ENCODE data around the gene GARIN5B.
"Not testable (repeated sequence)": the region's sequence is repeated elsewhere in the genome, so short reads cannot be mapped to it uniquely, and the experiment has no call there.

GARIN5B gene

DNA sequence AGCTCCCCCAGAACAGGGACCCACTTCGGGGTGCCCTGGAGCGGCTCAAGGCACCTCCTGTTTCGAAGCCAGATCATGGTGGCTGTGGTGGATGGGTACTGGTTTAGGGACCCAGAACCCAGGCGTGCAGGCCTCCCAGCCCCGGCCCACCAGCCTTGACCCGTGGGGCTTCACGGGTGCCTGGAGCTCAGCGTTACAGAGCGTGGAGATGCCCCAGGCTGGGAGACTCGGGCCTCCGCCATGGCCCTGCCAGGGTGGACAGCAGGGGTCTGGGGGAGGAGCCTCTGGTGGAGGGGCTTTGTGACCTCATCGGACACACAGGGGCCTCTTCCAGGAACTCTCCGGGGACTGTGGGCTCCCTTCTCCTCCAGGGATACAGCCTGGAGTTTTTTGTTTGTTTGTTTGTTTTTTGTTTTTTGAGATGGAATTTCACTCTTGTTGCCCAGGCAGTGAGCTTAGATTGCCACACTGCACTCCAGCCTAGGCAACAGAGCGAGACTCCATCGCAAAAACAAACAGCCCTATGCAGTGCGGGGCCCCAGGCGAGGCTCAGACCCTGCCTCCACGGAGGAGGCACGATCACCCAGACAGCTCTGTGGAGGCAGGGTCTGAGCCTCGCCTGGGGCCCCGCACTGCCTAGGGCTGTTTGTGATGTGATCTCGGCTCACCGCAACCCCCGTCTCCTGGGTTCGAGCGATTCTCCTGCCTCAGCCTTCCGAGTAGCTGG, at the start of gene GARIN5B:
TSS of gene GARIN5B (minus strand) at position 271 of the 727 bp plus-strand sequence. CDS start at position 77, 194 bp downstream.
- no peak for DNase-seq

DNA sequence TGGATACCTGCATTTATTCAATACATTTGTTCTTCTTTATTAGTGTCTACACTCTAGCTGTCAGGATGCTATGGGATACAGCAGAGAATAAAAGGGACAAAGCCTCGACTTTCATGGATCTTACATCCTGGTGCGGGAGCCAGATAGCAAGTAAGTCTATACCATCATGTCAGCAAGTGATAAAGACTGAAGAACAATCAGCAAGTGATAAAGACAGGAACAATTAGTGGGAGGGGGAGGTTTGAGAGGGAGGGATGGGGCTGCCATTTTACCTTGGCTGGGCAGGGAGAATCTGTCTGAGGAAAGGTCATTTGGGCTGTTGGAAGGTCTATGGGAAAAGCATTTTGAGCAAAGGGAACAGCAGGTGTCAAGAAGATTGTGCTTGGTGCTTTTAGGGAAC, 47.1 kb upstream of the GARIN5B start:
- DNase-seq = no peak

DNA sequence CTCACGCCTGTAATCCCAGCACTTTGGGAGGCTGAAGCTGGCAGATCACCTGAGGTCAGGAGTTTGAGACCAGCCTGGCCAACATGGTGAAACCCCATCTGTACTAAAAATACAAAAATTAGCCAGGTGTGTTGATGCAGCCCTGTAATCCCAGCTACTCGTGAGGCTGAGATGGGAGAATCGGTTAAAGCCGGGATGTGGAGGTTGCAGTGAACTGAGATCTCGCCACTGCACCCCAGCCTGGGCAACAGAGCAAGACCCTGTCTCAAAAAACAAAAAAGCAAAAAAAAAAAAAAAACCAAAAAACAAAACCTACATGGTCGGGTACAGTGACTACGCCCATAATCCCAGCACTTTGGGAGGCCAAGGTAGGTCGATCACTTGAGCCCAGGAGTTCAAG, 46.1 kb upstream of the GARIN5B start:
- DNase-seq = not testable (repeated sequence)

DNA sequence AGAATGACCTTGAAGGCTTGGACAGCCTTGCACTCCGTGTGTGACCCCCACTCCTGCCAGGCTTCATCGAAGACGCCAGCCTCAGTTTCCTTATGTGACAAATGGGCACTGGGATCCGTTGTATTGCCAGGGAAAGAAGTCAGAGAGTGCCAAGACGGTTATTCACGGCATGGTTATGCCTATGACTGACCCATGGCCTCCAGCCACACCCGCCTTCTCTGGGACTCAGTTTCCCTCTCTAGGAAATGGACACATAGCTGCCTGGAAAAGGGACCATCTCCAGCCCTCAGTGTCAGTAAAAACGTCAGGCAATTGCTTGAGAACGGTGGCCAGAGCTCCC, 45.4 kb upstream of the GARIN5B start:
- DNase-seq = no peak

DNA sequence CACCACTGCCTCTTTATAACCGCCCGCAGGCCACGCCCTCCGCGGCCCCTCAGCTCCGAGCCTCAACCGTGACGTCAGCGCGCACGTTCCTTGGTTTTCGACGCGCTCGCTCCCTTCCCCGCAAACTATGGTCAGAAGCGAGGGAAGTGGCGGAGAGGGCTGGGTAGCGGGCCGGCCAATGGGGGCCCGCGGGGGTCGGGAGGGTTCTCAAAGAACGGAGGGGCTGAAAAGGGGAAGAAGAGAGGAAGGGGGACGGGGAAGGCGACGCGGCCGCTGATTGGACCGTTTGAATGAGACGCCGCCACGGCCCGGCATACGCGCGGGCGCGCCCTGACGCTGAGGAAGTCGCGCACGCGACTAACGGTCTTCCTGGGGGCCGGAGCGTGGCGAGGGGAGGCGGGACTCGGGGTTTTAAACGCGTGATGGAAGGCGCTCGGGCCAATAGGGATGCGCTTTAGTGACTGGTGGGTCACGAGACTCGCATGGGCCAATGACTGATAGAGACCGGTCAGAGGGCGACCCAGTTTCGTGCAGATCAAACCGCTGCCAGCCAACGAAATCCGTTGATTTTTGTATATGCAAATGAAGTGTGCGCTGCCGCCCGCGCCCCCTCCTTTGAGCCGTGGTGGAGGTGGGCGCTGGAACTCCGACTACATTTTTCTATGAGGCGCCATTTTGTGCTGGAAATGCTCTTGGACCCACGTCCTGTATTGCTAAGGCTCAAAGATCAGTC, 44.9 kb upstream of the GARIN5B start:
- peak; percentile 99 for DNase-seq

DNA sequence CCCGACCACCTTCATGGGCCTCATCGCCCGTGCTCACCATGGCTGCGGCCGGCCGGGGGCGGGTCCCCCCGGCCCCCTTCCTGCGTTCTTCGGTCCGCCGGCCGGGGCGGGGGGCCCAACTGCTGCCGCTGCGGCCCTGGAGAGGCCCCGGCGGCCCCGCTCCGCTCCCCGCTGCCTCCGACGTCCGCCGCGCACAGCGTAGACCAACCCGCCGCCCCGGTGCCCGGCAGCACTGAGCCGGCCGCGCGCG, 44.4 kb upstream of the GARIN5B start, which contains the start of gene UBE2S:
TSS of gene UBE2S (minus strand) at position 239 of the 250 bp plus-strand sequence. CDS start at position 40, 199 bp downstream.
- DNase-seq = not testable (repeated sequence)

DNA sequence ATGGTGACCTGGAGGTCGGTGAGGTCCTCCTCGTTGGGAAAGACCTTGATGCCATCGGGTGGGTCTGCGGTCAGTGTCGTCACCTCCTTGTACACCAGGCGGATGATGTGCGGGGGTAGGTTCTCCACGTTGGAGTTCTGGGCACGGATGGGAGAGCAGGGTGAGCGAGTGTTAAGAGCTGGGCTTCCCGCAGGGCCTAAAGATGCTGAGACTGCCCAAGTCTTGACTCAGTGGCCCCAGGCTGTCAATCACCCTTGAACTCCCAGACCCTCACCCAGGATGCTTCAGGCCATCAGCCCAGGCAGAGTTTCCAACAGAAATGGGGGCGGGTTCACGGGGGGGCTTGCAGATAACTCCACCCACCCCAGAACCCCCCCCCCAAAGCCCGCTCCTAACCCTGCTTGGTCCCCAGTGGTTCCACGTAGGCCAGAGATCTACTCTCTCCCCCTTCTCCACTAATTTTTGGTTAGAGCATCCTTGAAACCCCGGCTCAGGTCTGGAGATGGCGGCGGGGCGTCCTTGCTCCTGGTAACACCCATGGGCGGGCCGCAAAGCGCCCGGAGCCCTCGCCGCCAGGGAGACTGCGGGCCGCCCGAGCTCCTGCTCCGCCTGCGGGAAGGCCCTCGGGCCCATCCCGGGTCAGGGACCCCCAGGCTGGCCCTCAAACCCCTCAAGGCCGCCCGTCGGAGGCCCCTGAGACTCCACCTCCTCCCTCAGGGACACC, 43.9 kb upstream of the GARIN5B start:
- DNase-seq = no peak

DNA sequence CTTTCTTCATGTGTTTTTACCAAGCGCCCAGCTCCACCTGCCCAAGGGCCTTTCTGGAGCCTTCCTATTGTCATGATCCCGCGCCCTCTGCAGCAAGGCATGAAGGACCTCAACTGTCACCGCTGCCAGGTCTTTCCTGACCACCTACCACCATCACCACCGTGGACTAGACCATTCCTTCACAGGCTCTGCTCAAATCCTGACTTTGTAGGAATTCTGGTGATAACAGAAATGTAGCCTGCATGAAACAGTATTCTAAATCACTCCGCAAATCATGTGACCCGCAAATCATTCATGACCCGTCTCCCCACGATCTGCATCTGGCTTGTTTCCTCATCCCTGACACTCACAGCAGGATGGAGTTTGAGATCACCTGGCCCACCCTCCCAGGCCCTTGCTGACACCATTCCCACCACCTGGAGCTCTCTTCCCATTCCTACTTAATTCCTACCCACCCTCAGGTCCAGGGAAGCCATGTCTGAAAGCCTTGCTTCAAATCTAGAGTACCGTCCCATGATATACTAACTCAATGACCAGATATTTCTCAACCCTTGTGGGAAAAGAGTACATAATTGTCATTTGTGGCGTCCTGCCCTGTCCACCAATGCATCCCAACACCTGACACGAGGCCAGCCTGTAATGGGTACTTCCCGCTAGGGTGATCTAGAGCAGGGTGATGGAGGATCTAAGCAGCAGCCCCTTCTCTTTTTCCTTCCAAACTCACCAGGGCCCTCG, 43.2 kb upstream of the GARIN5B start:
- DNase-seq = no peak

DNA sequence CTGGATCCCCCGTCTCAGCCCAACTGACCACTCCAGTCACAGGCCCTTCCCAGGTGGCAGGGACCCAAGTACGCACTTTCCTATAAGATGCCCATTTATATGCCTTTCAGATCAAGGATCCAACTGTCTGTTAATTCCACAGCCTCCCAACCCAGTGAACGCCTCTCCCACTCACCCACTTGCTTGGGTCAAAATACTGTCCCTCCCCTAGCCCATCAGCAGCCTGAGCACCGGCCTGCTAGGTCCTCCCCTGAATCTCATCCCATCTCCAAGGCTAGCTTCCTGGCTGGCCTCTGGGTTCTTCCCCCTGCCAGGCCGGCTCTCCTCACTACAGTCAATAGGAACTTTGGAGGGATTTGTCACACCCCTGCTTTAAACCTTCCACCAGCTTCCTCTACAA, 42.6 kb upstream of the GARIN5B start:
- no peak for DNase-seq

DNA sequence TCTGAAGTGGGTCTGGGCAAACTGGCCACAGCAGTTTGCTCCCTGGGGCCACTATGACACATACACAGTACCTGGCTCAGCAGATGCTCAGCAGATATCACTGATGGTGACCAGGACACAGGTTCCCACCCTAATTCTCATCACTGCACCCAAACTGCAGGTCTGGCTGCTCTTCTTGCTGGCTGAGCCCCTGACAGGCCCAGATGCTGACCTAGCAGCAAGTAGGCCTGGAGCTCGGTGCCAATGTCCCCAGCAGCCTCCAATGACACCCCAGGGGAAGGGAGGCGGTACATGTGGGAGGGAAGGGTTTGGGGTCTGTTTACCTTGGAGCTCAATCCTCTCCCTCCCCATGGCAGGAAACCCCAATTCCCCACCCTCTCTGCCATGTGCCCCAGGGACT, 39.4 kb upstream of the GARIN5B start:
- DNase-seq = no peak

DNA sequence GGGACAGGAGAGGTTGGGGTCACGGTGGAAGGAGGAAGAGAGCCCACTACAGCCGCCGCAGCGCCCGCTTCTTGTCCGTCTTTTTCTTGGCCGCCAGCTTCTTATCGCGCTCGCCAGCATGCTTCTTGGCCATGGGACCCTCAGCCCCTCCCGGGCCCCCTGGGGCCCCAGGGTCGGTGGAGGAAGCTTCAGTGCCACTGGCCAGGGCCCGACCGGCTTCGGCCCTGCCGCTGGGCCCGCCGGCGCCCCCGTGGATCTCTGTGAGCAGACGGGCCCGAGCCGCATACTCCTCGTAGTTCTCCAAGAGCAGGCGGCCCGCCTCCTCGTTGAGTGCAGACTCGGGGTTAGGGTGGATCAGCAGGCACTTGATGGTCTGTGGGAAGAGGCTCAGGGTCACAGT, 38.3 kb upstream of the GARIN5B start:
- DNase-seq = not testable (repeated sequence)

DNA sequence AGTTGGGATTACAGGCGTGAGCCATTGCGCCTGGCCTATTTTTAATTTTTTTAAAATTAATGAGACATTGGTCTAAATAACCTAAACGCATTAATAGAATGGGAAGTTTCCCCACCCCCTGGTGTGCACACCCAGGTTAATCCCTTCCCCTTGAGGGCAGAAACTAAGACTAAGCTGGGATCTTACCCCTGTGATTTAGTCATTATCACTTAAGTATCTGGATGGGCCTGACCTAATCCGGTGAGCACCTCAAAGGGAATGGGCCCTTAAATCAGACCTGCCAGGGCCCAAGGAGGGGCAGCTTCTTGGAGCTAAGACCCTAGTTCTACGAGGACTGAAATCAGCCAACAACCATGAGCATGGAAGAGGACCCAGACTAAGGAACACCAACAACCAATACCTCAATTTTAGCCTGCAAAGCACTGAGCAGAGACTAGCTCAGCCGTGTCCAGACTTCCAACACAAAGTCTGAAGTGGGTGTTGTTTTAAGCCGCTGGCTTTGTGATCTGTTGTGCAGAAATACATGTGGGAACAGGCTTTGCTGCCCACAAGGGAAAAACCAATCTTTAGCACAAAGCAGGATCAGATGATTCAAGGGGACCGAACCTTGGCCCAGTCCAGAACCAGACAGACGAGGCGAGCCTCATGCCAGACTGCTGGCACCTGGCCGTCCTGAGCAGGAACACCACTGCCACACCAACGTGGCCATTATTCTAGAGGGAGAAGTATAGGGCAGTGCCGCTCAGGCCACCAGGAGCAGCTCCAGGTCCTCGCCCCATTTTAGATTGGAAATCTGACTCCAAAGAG, 37.4 kb upstream of the GARIN5B start:
- no peak for DNase-seq

DNA sequence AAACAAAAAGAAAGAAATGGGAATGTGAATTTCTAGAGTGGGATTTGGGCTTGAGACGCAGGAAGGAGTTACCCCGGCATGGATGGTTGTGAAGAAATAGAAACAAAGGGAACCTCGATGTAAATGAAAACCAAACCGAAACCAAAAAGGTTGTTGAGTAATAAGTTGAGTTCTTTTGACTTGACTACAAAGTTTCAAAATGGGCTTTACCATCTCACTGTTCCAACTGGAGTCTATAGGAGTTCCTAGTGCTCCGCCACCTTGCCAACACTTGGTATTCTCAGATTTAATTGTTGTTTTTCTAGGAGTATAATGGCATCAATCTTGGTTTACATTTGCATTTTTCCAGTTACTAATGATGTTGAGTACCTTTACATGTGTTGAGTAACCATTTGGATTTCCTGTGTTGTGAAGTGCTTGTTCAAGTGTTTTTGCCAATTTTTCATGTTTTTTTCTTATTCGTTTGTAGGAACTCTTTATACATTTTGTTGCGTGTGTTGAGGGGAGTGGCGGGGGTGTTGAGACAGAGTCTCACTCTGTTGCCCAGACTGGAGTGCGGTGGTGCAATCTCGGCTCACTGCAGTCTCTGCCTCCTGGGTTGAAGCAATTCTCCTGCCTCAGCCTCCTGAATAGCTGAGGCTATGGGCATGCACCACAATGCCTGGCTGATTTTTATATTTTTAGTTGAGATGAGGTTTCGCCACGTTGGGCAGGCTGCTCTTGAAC, 35.3 kb upstream of the GARIN5B start:
- no peak for DNase-seq

DNA sequence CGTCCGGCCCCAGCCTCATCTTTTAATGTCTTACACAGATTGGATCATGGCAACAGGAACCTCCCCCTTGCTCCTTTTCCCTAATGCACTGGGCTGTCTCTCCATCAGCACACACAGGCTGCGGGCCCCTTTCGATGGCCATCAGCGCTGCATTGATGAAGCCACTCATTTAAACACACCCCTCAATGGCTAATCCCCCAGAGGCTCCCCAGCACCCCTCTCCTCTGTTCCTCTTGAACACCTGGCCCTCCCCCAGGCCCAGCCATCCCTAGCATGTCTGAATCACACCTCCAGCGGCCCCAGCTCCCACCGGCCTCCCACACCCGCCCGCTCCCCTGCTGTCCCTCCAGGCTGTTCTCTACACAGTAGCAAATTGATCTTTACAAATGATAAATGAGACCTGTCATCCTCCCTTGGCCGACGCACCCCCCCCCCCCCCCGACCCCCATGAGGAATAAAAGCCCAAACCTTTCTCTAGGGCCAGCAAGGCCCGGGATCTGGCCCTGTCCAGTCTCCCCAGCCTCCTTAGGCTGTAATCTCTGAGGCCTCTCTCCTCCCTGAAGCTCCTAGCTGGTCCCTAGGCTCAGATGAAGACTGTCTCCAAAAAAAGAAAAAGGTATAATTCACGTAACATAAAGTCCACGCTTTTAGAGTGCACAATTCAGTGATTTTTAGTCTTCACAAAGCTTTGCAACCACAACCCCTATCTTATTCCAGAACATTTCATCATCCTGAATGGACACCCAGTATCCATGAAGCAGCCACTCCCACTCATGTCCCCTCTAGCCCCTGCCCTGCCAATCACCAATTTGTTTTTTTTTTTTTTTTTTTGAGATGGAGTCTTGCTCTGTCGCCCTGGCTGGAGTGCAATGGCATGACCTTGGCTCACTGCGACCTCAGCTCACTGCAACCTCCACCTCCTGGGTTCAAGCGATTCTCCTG, 30.0 kb upstream of the GARIN5B start:
- DNase-seq = no peak

DNA sequence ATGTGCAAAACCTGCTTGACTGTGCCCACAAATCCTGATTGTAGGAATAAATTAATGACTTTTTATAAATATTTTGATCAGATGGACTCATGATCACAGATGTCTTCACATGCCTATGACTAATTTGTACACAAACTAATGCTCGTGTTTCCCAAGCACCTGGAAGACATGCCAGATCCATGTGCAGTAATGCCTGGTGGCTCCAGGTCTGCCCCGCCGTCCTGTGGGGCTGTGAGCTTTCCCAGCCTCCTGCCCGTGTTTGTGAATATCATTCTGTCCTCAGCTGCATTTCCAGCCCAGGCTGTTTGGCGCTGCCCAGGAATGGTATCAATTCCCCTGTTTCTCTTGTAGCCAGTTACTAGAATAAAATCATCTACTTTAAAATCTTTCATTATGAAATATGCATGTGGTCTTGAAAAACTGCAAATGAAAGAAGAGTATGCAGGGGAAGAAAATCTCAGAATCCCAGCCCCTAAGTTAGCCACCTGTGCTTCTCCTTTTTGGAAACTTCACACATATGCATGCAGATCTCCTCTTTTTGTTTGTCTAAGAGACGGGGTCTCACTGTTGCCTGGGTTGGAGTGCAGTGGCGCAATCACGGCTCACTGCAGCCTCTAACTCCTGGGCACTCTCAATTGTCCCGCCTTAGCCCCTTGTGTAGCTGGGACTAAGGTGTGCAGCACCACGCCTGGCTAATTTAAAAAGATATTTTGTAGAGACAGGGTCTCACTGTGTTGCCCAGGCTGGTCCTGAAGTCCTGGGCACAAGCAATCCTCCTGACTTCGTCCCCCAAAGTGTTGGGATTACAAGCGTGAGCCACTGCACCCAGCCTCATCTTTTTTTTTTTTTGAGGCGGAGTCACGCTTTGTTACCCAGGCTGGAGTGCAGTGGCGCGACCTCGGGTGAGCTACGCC, 28.9 kb upstream of the GARIN5B start:
- DNase-seq = no peak

DNA sequence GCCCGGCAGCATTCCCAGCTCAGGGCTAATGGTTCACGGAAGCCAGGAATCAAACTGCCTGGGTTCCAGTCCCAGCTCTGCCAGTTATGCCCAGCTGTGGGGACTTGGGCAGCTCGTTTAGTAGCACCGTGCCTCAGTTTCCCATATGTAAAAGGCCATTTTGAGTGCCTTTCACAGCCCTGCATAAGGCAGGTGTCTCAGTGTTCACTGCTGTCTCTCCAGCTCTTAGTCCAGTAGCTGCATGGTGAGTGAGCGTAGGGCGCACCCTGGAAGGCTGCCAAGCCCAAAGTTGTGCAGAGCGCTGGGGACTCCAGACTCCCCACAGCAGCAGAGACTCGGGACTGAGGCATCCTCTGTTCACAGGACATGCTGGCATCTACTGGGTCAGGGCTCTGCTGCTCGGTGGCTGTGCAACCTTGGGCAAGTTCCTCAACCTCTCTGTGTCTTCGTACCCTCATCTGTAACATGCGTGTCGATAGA, 28.2 kb upstream of the GARIN5B start:
- no peak for DNase-seq

DNA sequence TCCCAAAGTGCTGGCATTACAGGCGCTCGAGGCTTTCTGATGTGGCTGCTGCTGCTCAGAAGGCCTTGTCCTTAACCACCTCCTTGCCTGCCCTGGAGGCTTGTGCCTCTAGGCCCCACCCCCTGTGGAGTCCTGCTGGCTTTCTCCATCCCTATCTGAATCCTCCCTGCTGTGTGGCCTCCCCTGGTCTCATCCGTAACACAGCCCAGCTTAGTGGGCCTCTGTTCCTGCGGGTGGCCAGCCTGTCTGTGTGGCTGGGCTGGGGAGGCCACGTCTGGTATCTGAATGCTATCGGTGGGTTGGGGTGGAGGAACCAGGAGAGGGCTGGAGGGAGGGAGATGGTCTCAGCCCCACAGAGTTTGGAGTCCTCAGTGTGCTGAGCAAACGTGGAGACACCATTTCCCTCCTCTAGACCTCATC, 27.4 kb upstream of the GARIN5B start:
- DNase-seq = no peak

DNA sequence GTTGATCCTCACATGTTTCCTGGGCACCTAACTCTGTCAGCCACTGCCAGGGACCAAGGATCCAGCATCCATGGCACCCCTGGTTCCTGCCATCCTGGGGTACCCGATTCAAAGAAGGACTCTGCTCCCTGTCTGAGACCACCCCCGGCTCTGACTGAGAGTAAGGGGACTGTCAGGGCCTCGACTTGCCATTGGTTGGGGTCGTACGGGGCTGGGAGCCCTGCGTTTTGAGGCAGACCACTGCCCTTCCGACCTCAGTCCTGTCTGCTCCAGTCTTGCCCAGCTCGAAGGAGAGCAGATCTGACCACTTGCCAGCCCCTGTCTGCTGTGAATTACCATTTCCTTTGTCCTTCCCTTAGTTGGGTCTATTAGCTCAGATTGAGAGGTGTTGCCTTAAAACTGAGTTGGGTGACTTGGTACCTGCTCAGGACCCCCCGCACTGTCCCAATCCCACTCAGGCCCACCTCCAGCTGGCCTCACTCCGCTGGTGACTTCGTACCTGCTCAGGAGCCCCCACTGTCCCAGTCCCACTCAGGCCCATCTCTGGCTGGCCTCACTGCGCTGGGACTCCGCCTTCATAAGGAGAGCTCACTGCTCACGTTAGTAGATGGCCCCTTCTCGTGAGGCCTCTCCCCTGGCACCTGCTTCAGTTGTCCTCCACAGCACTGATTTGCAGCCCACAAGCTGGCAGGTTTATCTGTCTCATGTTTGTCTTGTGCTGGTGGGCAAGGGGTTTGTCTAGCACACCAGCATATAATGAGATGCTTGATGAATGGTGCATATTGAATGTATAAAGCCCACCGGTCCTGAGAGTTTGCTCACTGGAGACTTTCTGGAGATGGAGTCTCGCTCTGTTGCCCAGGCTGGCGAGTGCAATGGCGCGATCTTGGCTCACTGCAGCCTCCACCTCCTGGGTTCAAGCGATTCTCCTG, 26.6 kb upstream of the GARIN5B start:
- no peak for DNase-seq

All from NCI-H1694 (cell line).